Measurements from ENCODE around the gene FXYD5. TPM values are rescaled to one million over a fixed set of nuclear protein-coding genes. Genes with fewer than 3 reads are reported as not detected.

FXYD5 gene
- total and polyA plus RNA-seq, 4 donors: 2.2 to 22.0 (median 7.3) TPM

- no peak for DNase-seq (ENCODE audit: low spot score)
- peaks cover 0 to 8% (median 5%) of the 10 kb centered on the region in 4 donors for H3K36me3 ChIP-seq (ENCODE audit: control insufficient read depth in 4 of 4, insufficient read depth in 3 of 4, low read depth in 1 of 4, low read length in 3 of 4)
- H3K27ac ChIP-seq (ENCODE audit: low read depth in 1 of 2, low read length in 2 of 2): no peak overlapping the region
- no peak overlapping the region for H3K4me3 ChIP-seq (ENCODE audit: low read depth in 1 of 3, low read length in 3 of 3)
- TF ChIP-seq ATF3 (IDR thresholded peaks at IDR 0.05) (no peak), TAF1 (conservative IDR thresholded peaks at IDR 0.05) (no peak), RAD21 (IDR thresholded peaks at IDR 0.05) (no peak), FOXA1 (IDR thresholded peaks at IDR 0.05) (no peak), CTCF (IDR thresholded peaks at IDR 0.05; ENCODE audit: low read depth, low read length, missing input control) (no peak), FOXA2 (IDR thresholded peaks at IDR 0.05) (no peak), HNF4G (IDR thresholded peaks at IDR 0.05) (no peak), ZBTB33 (IDR thresholded peaks at IDR 0.05) (no peak), RXRA (IDR thresholded peaks at IDR 0.05) (no peak), NR2F2 (IDR thresholded peaks at IDR 0.05) (no peak), YY1 (IDR thresholded peaks at IDR 0.05) (no peak), MAX (IDR thresholded peaks at IDR 0.05) (no peak), HNF4A (conservative IDR thresholded peaks at IDR 0.05) (no peak), GABPA (IDR thresholded peaks at IDR 0.05 in 1 of 2, conservative IDR thresholded peaks at IDR 0.05 in 1 of 2) (no peak), EGR1 (IDR thresholded peaks at IDR 0.05; ENCODE audit: low read depth in 2 of 2) (no peak), REST (IDR thresholded peaks at IDR 0.05) (no peak), SP1 (IDR thresholded peaks at IDR 0.05) (no peak), JUND (IDR thresholded peaks at IDR 0.05) (no peak)
- H3K27me3 ChIP-seq (ENCODE audit: control insufficient read depth in 4 of 4, insufficient read depth in 4 of 4, low read length in 3 of 4): no peaks in the 10 kb centered on the region
- WGBS: 81% methylated on average over 5 of the region's 5 CpGs
- peaks cover 6 to 15% (median 11%) of the 10 kb centered on the region in 4 donors for H3K4me1 ChIP-seq (ENCODE audit: control insufficient read depth in 4 of 4, insufficient read depth in 4 of 4, low read length in 3 of 4)
- H3K9ac ChIP-seq (ENCODE audit: low read depth in 1 of 2, low read length in 2 of 2): no peak overlapping the region
- peaks cover 0 to 6% (median 2%) of the 10 kb centered on the region in 4 donors for H3K9me3 ChIP-seq (ENCODE audit: control insufficient read depth in 4 of 4, low read length in 3 of 4)
Observed at GRCh38 chr19:35165200-35166058, 10.9 kb downstream of the FXYD5 start.

Data from liver (tissue), 9 donors.